ENCODE results near the gene FAM47C. TPM values are rescaled to one million over a fixed set of nuclear protein-coding genes. Genes with fewer than 3 reads are reported as not detected.
A peak's percentile ranks its signal among the peaks of the same experiment; 100 is the strongest.
"Not testable (repeated sequence)": the region's sequence is repeated elsewhere in the genome, so short reads cannot be mapped to it uniquely, and the experiment has no call there.

FAM47C gene
- total RNA-seq, 3 donors from 2014 or later, result not detected

DNA sequence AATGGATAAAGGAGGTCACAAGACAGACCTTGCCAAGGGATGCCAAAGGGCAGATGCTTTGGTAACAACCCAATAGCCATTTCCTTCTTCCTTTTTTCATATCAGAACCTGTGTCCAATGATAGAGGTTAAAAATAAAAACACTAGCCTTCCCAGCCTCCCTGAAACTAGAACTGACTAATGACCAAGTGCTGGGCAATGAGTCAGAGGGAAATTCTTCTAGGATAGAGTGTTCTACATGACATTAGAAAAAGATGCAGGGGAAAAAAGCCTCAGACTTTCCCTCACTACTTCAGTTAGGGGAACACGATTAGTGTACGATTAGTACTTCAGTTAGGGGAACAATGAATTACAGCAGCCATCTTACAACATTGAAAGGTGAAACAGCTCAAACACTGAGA, 29.3 kb upstream of the FAM47C start:
- TF ChIP-seq, protein P1, sequence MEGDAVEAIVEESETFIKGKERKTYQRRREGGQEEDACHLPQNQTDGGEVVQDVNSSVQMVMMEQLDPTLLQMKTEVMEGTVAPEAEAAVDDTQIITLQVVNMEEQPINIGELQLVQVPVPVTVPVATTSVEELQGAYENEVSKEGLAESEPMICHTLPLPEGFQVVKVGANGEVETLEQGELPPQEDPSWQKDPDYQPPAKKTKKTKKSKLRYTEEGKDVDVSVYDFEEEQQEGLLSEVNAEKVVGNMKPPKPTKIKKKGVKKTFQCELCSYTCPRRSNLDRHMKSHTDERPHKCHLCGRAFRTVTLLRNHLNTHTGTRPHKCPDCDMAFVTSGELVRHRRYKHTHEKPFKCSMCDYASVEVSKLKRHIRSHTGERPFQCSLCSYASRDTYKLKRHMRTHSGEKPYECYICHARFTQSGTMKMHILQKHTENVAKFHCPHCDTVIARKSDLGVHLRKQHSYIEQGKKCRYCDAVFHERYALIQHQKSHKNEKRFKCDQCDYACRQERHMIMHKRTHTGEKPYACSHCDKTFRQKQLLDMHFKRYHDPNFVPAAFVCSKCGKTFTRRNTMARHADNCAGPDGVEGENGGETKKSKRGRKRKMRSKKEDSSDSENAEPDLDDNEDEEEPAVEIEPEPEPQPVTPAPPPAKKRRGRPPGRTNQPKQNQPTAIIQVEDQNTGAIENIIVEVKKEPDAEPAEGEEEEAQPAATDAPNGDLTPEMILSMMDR (IDR thresholded peaks at IDR 0.05), result no peak
- Histone ChIP-seq H3K4me3 (no peak overlapping the region), H3K36me3 (ENCODE audit: low read depth) (no peaks in the 10 kb centered on the region), H3K9me3 (no peaks in the 10 kb centered on the region), H3K4me1 (ENCODE audit: low read depth) (no peaks in the 10 kb centered on the region)
- intact Hi-C loops (cut with DNase I, micrococcal nuclease), result no loop called here
- ATAC-seq (no peak), DNase-seq (no peak)

DNA sequence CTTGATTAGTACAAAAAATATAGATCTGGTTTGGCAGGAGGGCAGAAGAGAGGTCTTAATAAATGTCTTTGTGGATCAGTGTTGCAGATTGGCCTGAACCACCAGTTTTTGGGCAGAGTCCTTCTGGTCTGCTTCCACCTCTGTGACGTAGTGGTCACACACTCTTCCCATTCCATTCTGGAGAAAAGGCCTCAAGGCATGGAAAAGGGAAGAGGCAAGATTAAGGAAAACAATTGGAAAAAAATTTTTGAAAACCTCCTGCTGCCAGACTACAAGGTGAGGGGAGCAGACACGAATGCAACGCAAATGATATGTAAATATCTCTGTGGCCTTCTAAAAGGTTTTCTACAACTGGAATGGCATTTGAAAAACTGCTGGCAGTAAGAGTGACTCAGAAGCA, 24.3 kb upstream of the FAM47C start:
- intact Hi-C loops (cut with DNase I, micrococcal nuclease), result no loop called here
- no peak overlapping the region for H3K4me3 ChIP-seq
- H3K4me1 ChIP-seq (ENCODE audit: low read depth), result no peaks in the 10 kb centered on the region
- DNase-seq (no peak), ATAC-seq (no peak)
- TF ChIP-seq, protein P1 (IDR thresholded peaks at IDR 0.05), result no peak
- H3K9me3 ChIP-seq, result no peaks in the 10 kb centered on the region
- H3K36me3 ChIP-seq (ENCODE audit: low read depth), result no peaks in the 10 kb centered on the region

DNA sequence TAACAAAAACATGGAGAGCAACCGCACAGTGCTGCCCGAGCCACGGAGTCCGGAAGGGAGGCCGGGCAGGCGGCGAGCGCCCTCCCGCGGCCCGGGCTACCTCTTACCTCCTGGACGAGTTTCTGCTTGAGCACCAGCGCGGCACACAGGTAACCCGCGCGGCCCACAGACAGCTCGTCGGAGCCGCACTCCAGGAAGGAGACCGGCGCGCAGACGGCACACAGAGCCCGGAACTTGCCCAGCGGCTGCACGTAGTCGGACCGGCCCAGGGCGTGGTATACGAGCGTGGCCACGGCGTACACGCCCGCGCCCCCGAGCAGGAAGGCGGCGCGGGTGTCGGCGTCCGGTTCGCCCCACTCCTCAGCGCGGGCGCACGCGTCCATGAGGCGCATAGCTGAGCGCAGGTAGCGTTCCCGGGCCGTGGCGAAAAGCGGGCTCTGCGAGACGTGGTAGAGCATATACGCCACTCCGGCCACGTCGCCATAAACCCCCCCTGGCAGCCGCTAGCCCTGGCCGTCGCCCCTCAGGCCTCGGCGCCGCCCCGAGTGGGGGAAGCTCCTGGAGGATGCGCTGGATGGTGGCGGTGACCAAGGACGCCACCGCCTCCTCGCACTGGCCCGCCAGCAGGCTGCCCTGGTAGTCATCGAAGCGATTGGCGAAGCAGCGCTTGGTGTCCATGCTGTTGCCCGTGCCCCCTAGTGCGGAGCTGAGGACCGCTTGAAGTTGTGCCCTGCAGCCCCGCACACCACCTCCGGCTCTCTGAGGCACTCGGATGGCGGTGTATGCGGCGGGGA, 22.6 kb upstream of the FAM47C start:
- intact Hi-C loops (cut with DNase I, micrococcal nuclease); H3K4me3 ChIP-seq; H3K4me1 ChIP-seq (ENCODE audit: low read depth); H3K36me3 ChIP-seq (ENCODE audit: low read depth); H3K9me3 ChIP-seq: not testable (repeated sequence)
- DNase-seq (peak in 2 of 3 donors; percentile 31 to 40), ATAC-seq (peak; percentile 85)

DNA sequence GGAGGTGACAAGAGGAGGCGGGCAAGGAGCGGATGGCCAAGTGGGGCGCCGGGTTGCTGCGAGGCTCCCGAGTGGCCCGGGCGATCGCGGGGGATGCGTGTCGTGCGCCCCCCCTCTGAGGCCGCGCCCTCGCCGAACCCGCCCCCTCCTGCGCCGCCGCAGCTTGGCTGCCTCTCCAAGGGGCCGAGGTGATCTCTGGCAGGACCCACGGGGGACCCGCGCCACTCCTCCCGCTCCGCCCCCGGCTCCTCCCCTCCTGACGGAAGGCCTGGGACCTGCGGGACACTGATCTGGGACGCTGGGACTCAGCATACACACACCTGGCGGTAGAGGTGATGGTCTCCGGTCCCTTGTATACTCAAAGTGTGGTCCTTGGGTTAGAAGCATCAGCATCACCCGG, 21.9 kb upstream of the FAM47C start:
- Histone ChIP-seq H3K9me3 (no peaks in the 10 kb centered on the region), H3K4me3 (no peak overlapping the region), H3K36me3 (ENCODE audit: low read depth) (no peaks in the 10 kb centered on the region), H3K4me1 (ENCODE audit: low read depth) (no peaks in the 10 kb centered on the region)
- TF ChIP-seq, protein P1 (IDR thresholded peaks at IDR 0.05), result no peak
- intact Hi-C loops (cut with DNase I, micrococcal nuclease), result no loop called here
- DNase-seq, result peak in 1 of 3 donors; percentile 33
- ATAC-seq, result no peak

DNA sequence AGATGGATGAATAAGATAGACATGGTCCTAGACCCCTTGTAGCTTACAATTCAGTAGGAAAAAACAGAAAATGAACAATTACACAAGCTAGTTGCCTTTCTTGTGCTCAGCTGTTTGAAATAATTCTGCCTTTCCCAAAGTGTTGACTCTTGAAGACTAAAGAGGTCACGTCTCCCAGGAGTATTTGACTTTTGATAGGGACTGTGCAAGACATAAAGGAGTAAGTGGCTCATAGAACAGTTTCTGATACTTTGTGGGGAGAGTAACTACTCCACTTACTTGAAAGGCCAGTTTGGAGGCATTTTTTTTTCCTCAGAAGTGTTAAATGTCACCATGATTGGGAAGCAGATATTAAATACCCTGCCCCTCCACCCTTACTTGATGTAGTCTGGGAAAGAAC, 21.0 kb upstream of the FAM47C start:
- H3K4me1 ChIP-seq (ENCODE audit: low read depth); H3K9me3 ChIP-seq; intact Hi-C loops (cut with DNase I, micrococcal nuclease); ATAC-seq; DNase-seq; H3K4me3 ChIP-seq; H3K36me3 ChIP-seq (ENCODE audit: low read depth): not testable (repeated sequence)

DNA sequence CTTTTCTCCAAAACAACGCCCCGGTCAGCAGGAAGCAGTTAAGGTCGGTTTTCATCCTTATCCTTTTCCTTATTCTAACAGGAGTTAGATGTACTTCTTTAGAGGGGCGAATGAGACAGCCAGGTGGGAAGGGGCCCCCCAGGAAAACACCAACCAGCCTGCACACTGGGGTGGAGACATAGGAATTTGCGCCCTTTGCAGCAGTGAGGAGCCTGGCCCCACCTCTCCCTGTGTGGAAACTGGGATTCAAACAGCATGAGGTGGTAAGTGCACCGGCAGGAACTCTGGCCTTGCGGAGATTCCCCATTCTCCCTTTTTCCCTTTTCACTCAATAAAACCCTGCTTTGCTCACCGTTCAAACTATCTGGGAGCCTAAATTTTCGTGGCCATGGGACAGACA, 8.0 kb upstream of the FAM47C start:
- Histone ChIP-seq H3K36me3 (ENCODE audit: low read depth) (no peaks in the 10 kb centered on the region), H3K4me1 (ENCODE audit: low read depth) (no peaks in the 10 kb centered on the region), H3K4me3 (no peak overlapping the region), H3K9me3 (no peaks in the 10 kb centered on the region)
- TF ChIP-seq, protein P1 (IDR thresholded peaks at IDR 0.05), result no peak
- no peak for ATAC-seq
- intact Hi-C loops (cut with DNase I, micrococcal nuclease), result no loop called here
- no peak for DNase-seq

DNA sequence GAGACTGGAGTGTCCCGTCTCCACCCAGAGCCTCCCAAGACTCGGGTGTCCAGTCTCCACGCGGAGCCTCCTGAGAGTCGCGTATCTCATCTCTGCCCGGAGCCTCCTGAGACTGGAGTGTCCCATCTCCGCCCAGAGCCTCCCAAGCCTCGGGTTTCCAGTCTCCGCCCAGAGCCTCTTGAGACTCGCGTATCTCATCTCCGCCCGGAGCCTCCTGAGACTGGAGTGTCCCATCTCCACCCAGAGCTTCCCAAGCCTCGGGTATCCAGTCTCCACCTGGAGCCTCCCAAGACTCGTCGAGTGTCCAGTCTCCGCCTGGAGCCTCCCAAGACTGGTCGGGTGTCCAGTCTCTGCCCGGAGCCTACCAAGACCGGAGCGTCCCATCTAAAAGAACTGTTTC, 2.3 kb downstream of the FAM47C start:
- H3K4me3 ChIP-seq, result no peak overlapping the region
- ATAC-seq, result no peak
- intact Hi-C loops (cut with DNase I, micrococcal nuclease), result no loop called here
- H3K9me3 ChIP-seq, result no peaks in the 10 kb centered on the region
- H3K36me3 ChIP-seq (ENCODE audit: low read depth), result no peaks in the 10 kb centered on the region
- TF ChIP-seq, protein P1 (IDR thresholded peaks at IDR 0.05), result no peak
- DNase-seq, result peak in 1 of 3 donors; percentile 29
- H3K4me1 ChIP-seq (ENCODE audit: low read depth), result no peaks in the 10 kb centered on the region

DNA sequence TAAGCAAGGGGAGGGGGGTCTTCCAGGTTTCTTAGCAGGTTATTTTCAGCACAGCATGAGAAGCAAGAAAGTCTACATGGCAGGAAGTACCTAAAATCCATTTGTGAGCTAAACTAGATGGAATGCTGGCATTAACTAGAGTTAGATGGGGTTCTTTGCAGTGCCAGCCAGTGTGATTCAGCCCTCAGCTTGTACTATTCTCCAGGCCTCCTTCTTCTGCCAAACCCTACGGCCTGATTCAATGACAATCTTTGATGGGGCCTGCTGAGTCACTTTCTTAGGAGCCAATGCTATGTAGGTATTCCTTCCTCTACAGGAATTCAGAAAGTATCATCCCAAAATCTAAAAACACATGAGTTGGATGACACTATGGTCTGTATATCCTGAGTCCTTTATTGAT, 26.1 kb downstream of the FAM47C start:
- ATAC-seq; DNase-seq; intact Hi-C loops (cut with DNase I, micrococcal nuclease): not testable (repeated sequence)

DNA sequence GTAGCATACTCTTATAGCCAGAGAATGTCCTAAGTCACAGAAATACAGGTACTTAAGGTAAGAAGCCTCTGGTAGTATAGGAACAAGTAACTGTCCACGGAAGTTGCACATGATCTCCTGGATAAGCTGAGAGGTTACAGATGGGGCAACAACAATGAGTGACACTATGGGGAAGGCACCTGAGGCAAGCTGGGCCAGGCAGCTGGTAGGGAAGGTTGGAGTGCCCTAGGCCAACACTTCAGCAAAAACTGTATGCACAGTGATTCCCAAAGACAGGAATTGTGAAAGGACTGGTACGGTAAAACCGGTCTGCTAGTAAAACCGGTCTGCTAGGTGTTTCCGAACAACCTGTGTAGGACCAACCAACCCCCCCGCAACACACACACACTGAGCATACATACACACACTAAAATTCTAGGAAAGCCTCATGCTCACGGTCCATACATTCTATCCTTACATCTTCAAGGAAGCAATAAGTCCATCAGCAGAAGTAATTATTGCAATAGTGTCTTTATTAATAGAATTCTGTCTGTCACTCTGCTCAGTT, 28.6 kb downstream of the FAM47C start:
- H3K4me3 ChIP-seq; H3K9me3 ChIP-seq; DNase-seq; H3K4me1 ChIP-seq (ENCODE audit: low read depth); H3K36me3 ChIP-seq (ENCODE audit: low read depth); ATAC-seq; intact Hi-C loops (cut with DNase I, micrococcal nuclease): not testable (repeated sequence)

More for the DNA sequence above, 26.1 kb downstream of the FAM47C start:
- not testable (repeated sequence) for H3K36me3 ChIP-seq (ENCODE audit: low read depth); H3K9me3 ChIP-seq; H3K4me3 ChIP-seq; H3K4me1 ChIP-seq (ENCODE audit: low read depth)
